Left renal pelvis (tissue), 4 donors: Measurements from ENCODE around the gene PARVB. TPM values are rescaled to one million over a fixed set of nuclear protein-coding genes. Genes with fewer than 3 reads are reported as not detected.
"Not testable (repeated sequence)": the region's sequence is repeated elsewhere in the genome, so short reads cannot be mapped to it uniquely, and the experiment has no call there.

Source experiments
- DNase-seq, 4 donors: peaks; one replicate each; pipeline ENCODE4 v3.0.0-alpha.2; 2013; ENCODE audit warnings: low read depth in 4 of 4, low spot score in 3 of 4
- polyA plus RNA-seq, 4 donors: library from polyadenylated mRNA; unstranded; fragments of 120-200 nt; gene quantifications; one replicate each; pipeline ENCODE4 v1.2.1, GENCODE V29; 2013; ENCODE audit not compliant: insufficient read length in 4 of 4

PARVB gene
- polyA plus RNA-seq, 4 donors, result 14.6 to 24.2 (median 20.2) TPM

DNA sequence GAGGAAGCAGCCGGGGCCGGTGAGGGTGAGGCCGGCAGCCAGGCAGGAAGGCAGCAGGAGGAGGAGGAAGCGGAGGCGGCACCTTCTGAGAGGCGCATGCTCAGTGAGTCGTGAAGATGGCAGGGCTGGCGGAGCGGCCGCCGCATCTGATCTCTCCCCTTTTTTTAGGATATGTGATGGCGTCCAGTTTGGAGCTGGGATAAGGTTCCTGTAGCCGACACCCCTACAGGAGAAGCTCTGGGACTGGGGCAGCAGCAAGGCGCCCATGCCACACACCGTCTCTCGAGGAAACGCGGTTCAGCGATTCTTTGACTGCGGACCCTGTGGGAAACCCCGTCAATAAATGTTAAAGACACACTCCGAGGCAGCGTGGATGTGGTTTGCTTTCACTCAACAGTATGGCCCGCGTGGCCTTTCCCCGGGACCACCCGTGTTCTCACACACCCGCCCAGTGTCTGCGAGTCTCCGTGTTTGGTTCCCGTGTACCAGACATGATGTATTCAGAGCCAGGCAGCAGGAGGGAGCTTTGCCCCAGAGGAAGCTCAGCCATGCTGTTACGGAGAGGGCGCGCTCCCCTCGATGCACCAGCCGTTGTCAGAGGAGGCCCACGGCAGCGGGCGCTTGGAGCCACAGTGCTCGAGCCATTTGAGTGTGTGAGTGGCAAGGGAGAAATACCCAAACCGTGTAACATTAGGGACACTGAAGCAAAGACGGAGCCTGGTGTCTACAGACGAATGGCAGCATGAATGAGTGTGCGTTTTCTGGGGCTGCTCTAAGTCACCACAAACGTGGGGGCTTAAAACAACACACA is 27.7 kb upstream of the PARVB start:
- no peak for DNase-seq

GRCh38 chr22:43996981-43997265 is 27.2 kb upstream of the PARVB start:
- DNase-seq, result no peak

- no peak for DNase-seq
Observed at GRCh38 chr22:43998679-43999264, 25.3 kb upstream of the PARVB start.

GRCh38 chr22:43999378-43999777 is 24.7 kb upstream of the PARVB start:
- no peak for DNase-seq

DNA sequence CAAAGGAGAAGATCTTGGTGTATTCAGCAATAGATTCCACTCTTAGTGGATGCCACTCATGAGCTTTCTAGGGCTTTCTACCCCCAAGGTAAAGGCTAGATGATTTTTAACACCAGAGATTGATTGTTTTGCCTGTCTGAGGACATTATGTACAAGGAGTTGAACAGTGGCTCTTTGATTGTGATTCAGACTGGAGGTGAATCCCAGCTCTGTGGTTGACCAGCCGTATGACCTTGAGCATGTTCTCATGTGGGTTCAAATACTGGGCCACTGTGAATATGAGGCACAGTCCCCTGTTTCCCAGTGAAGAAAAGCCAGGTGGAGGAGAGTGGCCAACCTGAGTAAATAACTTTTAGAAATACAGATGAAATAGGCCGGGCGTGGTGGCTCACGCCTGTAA is 24.0 kb upstream of the PARVB start:
- DNase-seq, result no peak

GRCh38 chr22:44001521-44001920 is 22.6 kb upstream of the PARVB start:
- DNase-seq, result no peak

GRCh38 chr22:44002324-44002723 is 21.8 kb upstream of the PARVB start:
- DNase-seq, result no peak

GRCh38 chr22:44002997-44003396 is 21.1 kb upstream of the PARVB start:
- no peak for DNase-seq

- DNase-seq, result no peak
Observed at GRCh38 chr22:44003405-44004103, 20.5 kb upstream of the PARVB start.

DNA sequence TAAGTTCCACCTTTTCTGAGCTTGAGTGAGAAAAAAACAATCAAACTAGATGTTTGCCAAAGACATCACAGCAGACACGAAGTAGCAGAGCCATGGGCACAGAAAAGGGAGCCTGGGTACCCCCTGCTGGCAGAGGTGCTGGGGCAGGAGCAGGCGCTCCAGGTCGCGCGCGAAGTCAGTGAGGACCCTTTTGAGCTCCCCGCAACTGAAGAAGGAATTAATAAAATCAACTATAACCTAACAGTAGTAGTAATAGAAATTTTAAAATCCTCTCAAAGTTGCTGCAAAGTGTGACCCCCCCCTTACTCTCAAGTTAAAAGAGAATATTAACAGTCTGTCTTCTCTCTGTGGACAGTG is 20.0 kb upstream of the PARVB start:
- DNase-seq, result no peak

DNA sequence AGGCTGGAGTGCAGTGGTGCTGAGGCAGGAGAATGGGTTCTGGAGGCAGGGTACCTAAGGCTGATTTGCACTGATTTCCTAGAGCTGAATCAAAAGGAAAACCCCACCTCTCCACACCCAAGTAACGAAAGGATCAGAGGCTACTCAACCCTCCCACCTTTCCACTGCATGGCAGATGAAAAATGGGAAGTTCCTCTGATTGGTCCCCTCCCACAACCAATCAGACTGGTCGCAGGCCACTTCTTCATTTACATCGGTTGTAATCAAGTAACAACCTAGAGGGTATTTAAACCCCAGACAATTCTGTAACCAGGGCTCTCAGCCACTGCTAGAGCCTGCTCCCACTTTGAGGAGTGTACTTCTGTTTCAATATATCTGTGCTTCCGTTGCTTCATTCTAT is 18.6 kb upstream of the PARVB start:
- DNase-seq, result no peak

DNA sequence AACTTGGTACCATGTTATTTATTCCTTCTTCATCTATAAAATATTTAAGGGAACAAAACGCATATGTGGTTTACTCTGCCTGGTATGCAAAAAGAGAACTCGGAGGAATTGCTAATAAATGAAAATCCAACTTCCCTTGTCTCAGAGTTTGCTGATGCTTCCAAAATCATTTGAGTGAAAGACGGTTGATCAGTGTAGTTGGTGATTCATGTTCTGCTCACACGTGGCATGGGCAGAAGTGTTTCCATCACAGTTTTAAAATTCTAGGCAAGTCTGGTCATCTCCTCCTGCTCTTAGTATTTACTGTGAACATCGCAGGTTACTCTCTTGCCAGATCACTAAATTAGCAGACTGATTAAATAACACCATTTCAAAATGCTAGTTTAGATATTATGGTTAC is 11.9 kb upstream of the PARVB start:
- no peak for DNase-seq

- no peak for DNase-seq
Observed at GRCh38 chr22:44012591-44012990, 11.5 kb upstream of the PARVB start.

- no peak for DNase-seq
Observed at GRCh38 chr22:44014241-44014640, 9.9 kb upstream of the PARVB start.

DNA sequence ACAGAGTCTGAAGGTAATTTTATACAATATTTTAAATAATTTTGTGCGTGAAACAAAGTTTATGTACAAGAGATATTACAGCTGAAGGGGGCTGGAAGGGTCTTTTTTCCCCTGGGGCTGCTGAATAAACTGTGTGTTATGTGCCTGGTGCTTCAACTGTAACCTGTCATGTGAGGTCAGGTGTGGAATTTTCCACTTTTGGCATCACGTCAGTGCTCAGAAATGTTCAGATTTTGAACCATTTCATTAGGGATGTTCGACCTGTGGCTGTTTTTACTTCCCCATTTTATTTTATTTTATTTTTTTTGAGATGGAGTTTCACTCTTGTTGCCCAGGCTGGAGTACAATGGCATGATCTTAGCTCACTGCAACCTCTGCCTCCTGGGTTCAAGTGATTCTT is 7.5 kb upstream of the PARVB start:
- not testable (repeated sequence) for DNase-seq

- DNase-seq, result no peak
Observed at GRCh38 chr22:44018594-44018993, 5.5 kb upstream of the PARVB start.

GRCh38 chr22:44019416-44019815 is 4.7 kb upstream of the PARVB start:
- DNase-seq, result no peak

- no peak for DNase-seq
Observed at GRCh38 chr22:44019846-44020245, 4.3 kb upstream of the PARVB start.

DNA sequence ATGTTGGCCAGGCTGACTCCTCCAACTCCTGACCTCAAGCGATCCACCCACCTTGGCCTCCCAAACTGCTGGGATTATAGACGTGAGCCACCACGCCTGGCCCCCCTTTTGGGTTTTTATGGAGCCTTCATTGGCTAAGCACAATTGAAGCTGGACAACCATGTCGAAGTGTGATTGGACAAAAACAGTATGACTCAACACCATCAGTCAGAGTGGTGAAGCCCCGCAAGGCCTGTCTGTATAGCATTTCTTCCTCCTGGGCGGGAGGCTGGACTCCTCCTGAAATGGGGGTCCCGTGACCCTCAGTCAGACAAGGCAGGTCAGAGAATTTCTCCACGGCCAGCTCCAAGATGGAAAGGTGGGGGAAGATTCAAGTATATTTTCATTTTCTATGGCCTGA is 3.1 kb upstream of the PARVB start:
- DNase-seq, result no peak

- DNase-seq, result no peak
Observed at GRCh38 chr22:44023404-44024287, 456 bp upstream of the PARVB start.
